ENCODE measurements around the gene OXSR1. TPM values are rescaled to one million over a fixed set of nuclear protein-coding genes. Genes with fewer than 3 reads are reported as not detected.
"Not testable (repeated sequence)": the region's sequence is repeated elsewhere in the genome, so short reads cannot be mapped to it uniquely, and the experiment has no call there.

The OXSR1 gene
- total and polyA plus RNA-seq, 3 experiments from 2014 or later: 16.4 to 60.0 (median 56.3) TPM

- H3K9me3 ChIP-seq (ENCODE audit: low read length): no peaks in the 10 kb centered on the region
- H3K4me1 ChIP-seq (ENCODE audit: insufficient read depth, low read length): no peaks in the 10 kb centered on the region
- ChIA-PET CTCF (no interaction called here), POLR2A (no interaction called here)
- DNase-seq: no peak
- H3K27ac Mint-ChIP-seq: peak overlapping the region in 1 of 8 donors; percentile 81
- H3K4me1 Mint-ChIP-seq: no peaks in the 10 kb centered on the region
- H3K4me3 Mint-ChIP-seq: no peak overlapping the region
- no peaks in the 10 kb centered on the region for H3K9me3 Mint-ChIP-seq
- H3K4me3 ChIP-seq (ENCODE audit: low read length): no peak overlapping the region
- H3K27me3 Mint-ChIP-seq: peaks cover 0 to 2% of the 10 kb centered on the region in 2 donors
- H3K27ac ChIP-seq (ENCODE audit: low read depth, low read length): no peak overlapping the region
- no peaks in the 10 kb centered on the region for H3K36me3 ChIP-seq (ENCODE audit: insufficient read depth, low read length)
- peaks cover 0 to 2% (median 0%) of the 10 kb centered on the region in 3 donors for H3K36me3 Mint-ChIP-seq
- no peaks in the 10 kb centered on the region for H3K27me3 ChIP-seq (ENCODE audit: insufficient read depth, low read length, poor library complexity, severe bottlenecking)
Observed at GRCh38 chr3:38284756-38285150, 119.4 kb downstream of the OXSR1 start.

- H3K4me3 Mint-ChIP-seq; H3K27ac Mint-ChIP-seq; H3K27me3 Mint-ChIP-seq; DNase-seq; H3K27ac ChIP-seq (ENCODE audit: low read depth, low read length); H3K36me3 ChIP-seq (ENCODE audit: insufficient read depth, low read length); H3K4me1 ChIP-seq (ENCODE audit: insufficient read depth, low read length); H3K4me3 ChIP-seq (ENCODE audit: low read length); H3K9me3 ChIP-seq (ENCODE audit: low read length); H3K36me3 Mint-ChIP-seq; POLR2A ChIA-PET; H3K9me3 Mint-ChIP-seq; H3K27me3 ChIP-seq (ENCODE audit: insufficient read depth, low read length, poor library complexity, severe bottlenecking); H3K4me1 Mint-ChIP-seq: not testable (repeated sequence)
- CTCF ChIA-PET: interaction anchor here (0.7 kb wide), 1 partner anchor 573 kb away, joined by 4 read pairs; no protein-coding TSS in a partner anchor
Observed at GRCh38 chr3:38289286-38290217, 124.2 kb downstream of the OXSR1 start.

- H3K36me3 ChIP-seq (ENCODE audit: insufficient read depth, low read length); H3K4me3 ChIP-seq (ENCODE audit: low read length); H3K27ac ChIP-seq (ENCODE audit: low read depth, low read length); H3K27ac Mint-ChIP-seq; H3K9me3 Mint-ChIP-seq; H3K9me3 ChIP-seq (ENCODE audit: low read length); H3K4me3 Mint-ChIP-seq; DNase-seq; H3K4me1 ChIP-seq (ENCODE audit: insufficient read depth, low read length); H3K36me3 Mint-ChIP-seq; H3K27me3 ChIP-seq (ENCODE audit: insufficient read depth, low read length, poor library complexity, severe bottlenecking); H3K4me1 Mint-ChIP-seq; POLR2A ChIA-PET: not testable (repeated sequence)
- H3K27me3 Mint-ChIP-seq: peaks cover 4 to 24% of the 10 kb centered on the region in 2 donors
- CTCF ChIA-PET: interaction anchor here (1.6 to 3.5 kb wide), 2 partner anchors 50 to 179 kb away, joined by 5 to 31 read pairs; partner anchors contain the start of gene XYLB
Observed at GRCh38 chr3:38297053-38297452, 131.7 kb downstream of the OXSR1 start.

GRCh38 chr3:38297537-38297936, 132.2 kb downstream of the OXSR1 start:
- Histone ChIP-seq H3K27me3 (ENCODE audit: insufficient read depth, low read length, poor library complexity, severe bottlenecking) (no peaks in the 10 kb centered on the region), H3K4me1 (ENCODE audit: insufficient read depth, low read length) (no peaks in the 10 kb centered on the region), H3K4me3 (ENCODE audit: low read length) (no peak overlapping the region), H3K9me3 (ENCODE audit: low read length) (no peaks in the 10 kb centered on the region), H3K36me3 (ENCODE audit: insufficient read depth, low read length) (no peaks in the 10 kb centered on the region), H3K27ac (ENCODE audit: low read depth, low read length) (no peak overlapping the region)
- Mint-ChIP-seq H3K4me1 (no peaks in the 10 kb centered on the region), H3K4me3 (no peak overlapping the region), H3K27ac (no peak overlapping the region), H3K9me3 (no peaks in the 10 kb centered on the region), H3K36me3 (no peaks in the 10 kb centered on the region), H3K27me3 (peaks cover 4 to 24% of the 10 kb centered on the region in 2 donors)
- ChIA-PET POLR2A (no interaction called here), CTCF (interaction anchor here (1.6 to 3.5 kb wide), 2 partner anchors 49 to 179 kb away, joined by 5 to 31 read pairs; partner anchors contain the start of gene XYLB)
- DNase-seq: no peak

GRCh38 chr3:38297947-38298711, 132.8 kb downstream of the OXSR1 start:
- no peaks in the 10 kb centered on the region for H3K9me3 ChIP-seq (ENCODE audit: low read length)
- H3K27ac ChIP-seq (ENCODE audit: low read depth, low read length): no peak overlapping the region
- H3K9me3 Mint-ChIP-seq: no peaks in the 10 kb centered on the region
- no peak overlapping the region for H3K4me3 ChIP-seq (ENCODE audit: low read length)
- no peak overlapping the region for H3K27ac Mint-ChIP-seq
- no peak for DNase-seq
- no peak overlapping the region for H3K4me3 Mint-ChIP-seq
- H3K36me3 ChIP-seq (ENCODE audit: insufficient read depth, low read length): no peaks in the 10 kb centered on the region
- H3K4me1 Mint-ChIP-seq: no peaks in the 10 kb centered on the region
- H3K36me3 Mint-ChIP-seq: no peaks in the 10 kb centered on the region
- no peaks in the 10 kb centered on the region for H3K4me1 ChIP-seq (ENCODE audit: insufficient read depth, low read length)
- no peaks in the 10 kb centered on the region for H3K27me3 ChIP-seq (ENCODE audit: insufficient read depth, low read length, poor library complexity, severe bottlenecking)
- CTCF ChIA-PET: interaction anchor here (1.6 to 3.5 kb wide), 2 partner anchors 48 to 180 kb away, joined by 5 to 31 read pairs; partner anchors contain the start of gene XYLB
- POLR2A ChIA-PET: no interaction called here
- H3K27me3 Mint-ChIP-seq: peaks cover 4 to 24% of the 10 kb centered on the region in 2 donors

Other genes starting within 250 kb of the OXSR1 start
- 10 to 100 TPM; 14.7 to 15.8 TPM for gene VILL, start 174.8 kb upstream of the OXSR1 start, total RNA-seq
- 16.8 TPM for gene VILL, start 174.8 kb upstream of the OXSR1 start, polyA plus RNA-seq
- gene PLCD1, start 135.9 kb upstream of the OXSR1 start, total RNA-seq: 10 to 100 TPM; 12.8 to 18.5 TPM
- 36.4 TPM for gene PLCD1, start 135.9 kb upstream of the OXSR1 start, polyA plus RNA-seq
- gene DLEC1, start 126.3 kb upstream of the OXSR1 start, total RNA-seq: 1 to 10 TPM; 1.0 to 1.3 TPM
- gene DLEC1, start 126.3 kb upstream of the OXSR1 start, polyA plus RNA-seq: 0.56 TPM
- gene ACAA1, start 28.4 kb upstream of the OXSR1 start, total RNA-seq: 10 to 100 TPM; 67.1 to 67.4 TPM
- 49.0 TPM for gene ACAA1, start 28.4 kb upstream of the OXSR1 start, polyA plus RNA-seq
- gene MYD88, start 26.9 kb upstream of the OXSR1 start, total RNA-seq: 10 to 100 TPM; 32.9 to 35.9 TPM
- 108 TPM for gene MYD88, start 26.9 kb upstream of the OXSR1 start, polyA plus RNA-seq
- gene SLC22A13, start 100.3 kb downstream of the OXSR1 start, total RNA-seq: under 1 TPM; 0.28 to 0.44 TPM
- gene SLC22A13, start 100.3 kb downstream of the OXSR1 start, polyA plus RNA-seq: 0.12 TPM
- gene SLC22A14, start 116.8 kb downstream of the OXSR1 start, total RNA-seq: not detected
- gene SLC22A14, start 116.8 kb downstream of the OXSR1 start, polyA plus RNA-seq: not detected
- 1 to 10 TPM; 5.7 to 6.2 TPM for gene XYLB, start 181.2 kb downstream of the OXSR1 start, total RNA-seq
- 0.15 TPM for gene XYLB, start 181.2 kb downstream of the OXSR1 start, polyA plus RNA-seq

Measured in CD8-positive, alpha-beta memory T cell (primary cell).